HG02759 (cell line): ENCODE measurements around the gene ZFP36.

ENCODE experiments used
- ATAC-seq: cut with Tn5 transposase; IDR thresholded peaks from one replicate; pipeline ENCODE4 v1.9.1; 2021; ENCODE audit warnings: mild to moderate bottlenecking, moderate library complexity; ENCODE audit not compliant: unreplicated experiment

The ZFP36 gene

GRCh38 chr19:39405958-39406655 is 540 bp upstream of the ZFP36 start:
- no peak for ATAC-seq

GRCh38 chr19:39407410-39407659 is 688 bp downstream of the ZFP36 start:
- ATAC-seq: no peak

DNA sequence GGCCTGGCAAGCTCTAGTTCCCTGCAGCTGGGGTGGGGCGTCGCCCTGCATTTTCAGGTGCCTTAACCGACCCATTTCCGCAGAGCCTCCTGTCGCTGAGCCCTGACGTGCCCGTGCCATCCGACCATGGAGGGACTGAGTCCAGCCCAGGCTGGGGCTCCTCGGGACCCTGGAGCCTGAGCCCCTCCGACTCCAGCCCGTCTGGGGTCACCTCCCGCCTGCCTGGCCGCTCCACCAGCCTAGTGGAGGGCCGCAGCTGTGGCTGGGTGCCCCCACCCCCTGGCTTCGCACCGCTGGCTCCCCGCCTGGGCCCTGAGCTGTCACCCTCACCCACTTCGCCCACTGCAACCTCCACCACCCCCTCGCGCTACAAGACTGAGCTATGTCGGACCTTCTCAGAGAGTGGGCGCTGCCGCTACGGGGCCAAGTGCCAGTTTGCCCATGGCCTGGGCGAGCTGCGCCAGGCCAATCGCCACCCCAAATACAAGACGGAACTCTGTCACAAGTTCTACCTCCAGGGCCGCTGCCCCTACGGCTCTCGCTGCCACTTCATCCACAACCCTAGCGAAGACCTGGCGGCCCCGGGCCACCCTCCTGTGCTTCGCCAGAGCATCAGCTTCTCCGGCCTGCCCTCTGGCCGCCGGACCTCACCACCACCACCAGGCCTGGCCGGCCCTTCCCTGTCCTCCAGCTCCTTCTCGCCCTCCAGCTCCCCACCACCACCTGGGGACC is 1.2 kb downstream of the ZFP36 start:
- ATAC-seq: no peak

- ATAC-seq: no peak
Observed at GRCh38 chr19:39408392-39409207, 2.0 kb downstream of the ZFP36 start.

- no peak for ATAC-seq
Observed at GRCh38 chr19:39409208-39410016, 2.8 kb downstream of the ZFP36 start.

GRCh38 chr19:39410017-39410830 is 3.6 kb downstream of the ZFP36 start:
- ATAC-seq: no peak

- no peak for ATAC-seq
Observed at GRCh38 chr19:39410831-39411080, 4.1 kb downstream of the ZFP36 start.

- no peak for ATAC-seq
Observed at GRCh38 chr19:39411081-39411831, 4.6 kb downstream of the ZFP36 start.

- ATAC-seq: peak; percentile 18
Observed at GRCh38 chr19:39411832-39412099, 5.1 kb downstream of the ZFP36 start.

DNA sequence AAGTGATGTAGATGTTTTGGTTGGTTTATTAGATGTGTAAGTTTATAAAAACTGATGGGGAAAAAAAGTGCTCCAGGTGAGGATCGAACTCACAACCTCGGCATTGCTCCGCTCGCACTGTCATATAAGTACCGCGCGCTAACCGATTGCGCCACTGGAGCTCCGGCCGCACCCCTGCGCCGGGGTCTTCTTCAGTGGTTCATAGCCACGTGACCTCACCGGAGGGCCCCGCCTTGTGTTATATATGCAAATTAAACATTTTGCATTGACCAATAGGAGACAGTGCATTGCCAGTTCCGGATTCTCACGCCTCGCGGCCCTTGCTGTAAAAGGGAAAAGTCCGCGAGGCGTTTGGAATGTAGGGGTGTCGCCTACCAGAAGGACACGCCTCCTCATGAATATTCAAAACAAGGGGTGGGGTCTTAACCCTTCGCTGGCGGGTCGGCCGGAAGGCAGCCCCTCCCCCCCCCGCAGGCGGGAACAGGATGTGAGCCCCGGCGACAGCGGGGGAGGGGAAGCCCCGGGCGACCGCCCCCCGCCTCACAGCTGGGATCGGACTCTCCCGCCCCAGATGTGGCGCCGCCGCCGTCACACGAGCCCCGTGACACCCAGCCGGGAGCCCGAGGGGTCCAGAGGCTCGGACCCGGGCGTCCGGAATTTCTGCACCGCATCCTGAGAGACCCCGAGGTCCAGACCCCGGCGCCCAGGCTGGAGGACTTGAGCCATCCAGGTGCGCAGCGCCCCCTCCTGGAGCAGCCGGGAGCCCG is 5.6 kb downstream of the ZFP36 start, which contains the start of gene PLEKHG2:
TSS of gene PLEKHG2 (plus strand) at position 570 of the 767 bp plus-strand sequence. CDS start 1,418 bp downstream, outside the sequence.
- ATAC-seq: peak; percentile 60

- ATAC-seq: no peak
Observed at GRCh38 chr19:39412867-39413271, 6.2 kb downstream of the ZFP36 start.

DNA sequence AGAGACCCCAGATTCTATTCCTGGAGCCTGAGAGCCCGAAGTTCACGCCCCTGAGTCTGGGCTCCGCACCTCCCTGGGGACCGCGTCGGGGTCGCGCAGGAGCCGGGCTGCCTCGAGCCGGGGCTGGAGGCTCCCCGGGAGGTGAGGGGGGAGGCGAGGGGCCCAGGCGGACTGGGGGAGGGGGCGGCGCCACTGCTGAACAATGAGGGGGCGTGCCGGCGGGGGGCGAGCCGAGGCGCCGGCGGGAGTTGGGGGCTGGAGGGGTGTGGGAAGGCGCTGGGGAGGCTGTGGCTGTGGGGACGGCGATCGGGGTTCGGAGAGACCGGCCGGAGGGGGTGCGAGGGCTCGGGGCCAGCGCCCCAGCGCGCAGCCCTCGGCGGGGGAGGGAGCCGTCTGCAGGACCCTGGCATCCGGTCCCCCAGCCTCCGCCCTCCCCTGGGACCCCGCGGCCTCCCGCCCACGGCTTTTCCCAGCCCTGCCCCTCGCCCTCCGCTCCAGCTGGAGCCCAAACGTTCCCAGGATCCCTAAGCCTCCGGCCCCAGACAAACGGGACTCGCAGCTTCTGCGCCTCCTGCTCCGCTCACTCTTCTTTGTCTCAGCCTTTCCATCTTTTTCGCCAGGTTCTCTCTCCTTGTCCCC is 6.7 kb downstream of the ZFP36 start:
- no peak for ATAC-seq

DNA sequence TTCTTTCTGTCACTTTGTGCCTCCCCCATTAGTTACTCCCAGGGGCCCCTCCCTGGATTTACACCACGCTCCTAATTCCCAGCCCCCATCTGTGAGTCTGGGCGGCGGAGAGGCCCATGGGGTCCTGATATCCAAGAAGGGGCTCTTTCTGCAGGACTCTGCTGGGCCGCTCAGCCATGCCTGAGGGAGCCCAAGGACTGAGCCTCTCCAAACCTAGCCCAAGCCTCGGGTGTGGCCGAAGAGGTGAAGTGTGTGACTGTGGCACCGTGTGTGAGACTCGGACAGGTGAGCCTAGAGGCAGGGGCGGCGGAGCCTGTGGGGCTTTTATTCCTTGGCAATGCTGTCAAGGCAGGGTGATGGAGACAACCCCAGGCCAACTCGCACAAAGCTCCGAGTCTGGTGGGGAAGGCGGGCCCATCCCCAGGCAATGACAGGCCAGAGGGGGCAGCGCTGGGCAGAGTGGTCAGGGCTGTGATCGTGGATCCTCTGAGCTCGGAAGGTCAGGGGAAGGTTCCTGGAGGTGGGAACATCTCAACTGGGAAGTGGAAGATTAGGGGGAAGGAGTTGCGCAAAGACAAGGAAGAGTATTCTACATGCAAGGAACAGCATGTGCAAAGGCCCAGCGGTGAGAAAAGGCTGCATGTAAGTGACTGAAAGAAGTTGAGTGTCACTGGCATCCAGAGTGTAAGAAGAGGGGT is 7.4 kb downstream of the ZFP36 start:
- no peak for ATAC-seq

- ATAC-seq: no peak
Observed at GRCh38 chr19:39415111-39416046, 8.7 kb downstream of the ZFP36 start.

- ATAC-seq: no peak
Observed at GRCh38 chr19:39416152-39417120, 9.8 kb downstream of the ZFP36 start.
